Measurements from ENCODE around the gene POLR2I.

The POLR2I gene

GRCh38 chr19:36082916-36083315 is 31.8 kb downstream of the POLR2I start:
- ATAC-seq (ENCODE audit: low read depth) (no peak), DNase-seq (ENCODE audit: low spot score) (no peak)
- TF ChIP-seq CTCF (IDR thresholded peaks at IDR 0.05; ENCODE audit: poor library complexity, severe bottlenecking) = no peak
- H3K4me1 ChIP-seq (ENCODE audit: insufficient read depth, poor library complexity, severe bottlenecking) = no peaks in the 10 kb centered on the region
- H3K36me3 ChIP-seq (ENCODE audit: low read depth) = peaks cover 55% of the 10 kb centered on the region
- H3K9me3 ChIP-seq (ENCODE audit: severe bottlenecking) = no peaks in the 10 kb centered on the region
- no peaks in the 10 kb centered on the region for H3K27me3 ChIP-seq (ENCODE audit: insufficient read depth, poor library complexity, severe bottlenecking)
- no peak overlapping the region for H3K27ac ChIP-seq (ENCODE audit: poor library complexity, severe bottlenecking)
- no peak overlapping the region for H3K4me3 ChIP-seq (ENCODE audit: severe bottlenecking)

GRCh38 chr19:36081894-36082293 is 32.8 kb downstream of the POLR2I start:
- H3K27ac ChIP-seq (ENCODE audit: poor library complexity, severe bottlenecking) = no peak overlapping the region
- no peaks in the 10 kb centered on the region for H3K27me3 ChIP-seq (ENCODE audit: insufficient read depth, poor library complexity, severe bottlenecking)
- ATAC-seq (ENCODE audit: low read depth) (no peak), DNase-seq (ENCODE audit: low spot score) (no peak)
- H3K9me3 ChIP-seq (ENCODE audit: severe bottlenecking) = no peaks in the 10 kb centered on the region
- no peak for TF ChIP-seq CTCF (IDR thresholded peaks at IDR 0.05; ENCODE audit: poor library complexity, severe bottlenecking)
- H3K4me3 ChIP-seq (ENCODE audit: severe bottlenecking) = no peak overlapping the region
- no peaks in the 10 kb centered on the region for H3K4me1 ChIP-seq (ENCODE audit: insufficient read depth, poor library complexity, severe bottlenecking)
- peaks cover 51% of the 10 kb centered on the region for H3K36me3 ChIP-seq (ENCODE audit: low read depth)

DNA sequence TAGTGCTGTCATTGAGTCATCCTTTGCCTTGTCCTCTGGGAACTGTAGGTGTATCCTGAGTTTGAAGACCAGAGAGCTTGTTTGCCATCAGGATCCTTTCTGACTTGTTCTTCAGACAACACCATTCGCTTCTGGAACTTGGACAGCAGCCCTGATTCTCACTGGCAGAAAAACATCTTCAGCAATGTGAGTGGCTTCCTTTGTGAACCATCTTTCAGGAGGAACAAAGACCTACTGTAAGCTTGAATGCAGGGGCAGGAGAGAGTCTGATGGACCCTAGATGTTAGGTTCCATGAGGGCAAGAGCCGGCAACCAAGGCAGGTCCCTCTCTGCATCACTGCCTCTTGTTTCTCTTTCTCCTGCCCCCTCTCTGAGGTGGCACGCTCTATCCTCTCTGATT is 33.3 kb downstream of the POLR2I start:
- Histone ChIP-seq H3K4me3 (ENCODE audit: severe bottlenecking) (no peak overlapping the region), H3K9me3 (ENCODE audit: severe bottlenecking) (no peaks in the 10 kb centered on the region), H3K4me1 (ENCODE audit: insufficient read depth, poor library complexity, severe bottlenecking) (no peaks in the 10 kb centered on the region), H3K27me3 (ENCODE audit: insufficient read depth, poor library complexity, severe bottlenecking) (no peaks in the 10 kb centered on the region), H3K27ac (ENCODE audit: poor library complexity, severe bottlenecking) (no peak overlapping the region), H3K36me3 (ENCODE audit: low read depth) (peaks cover 55% of the 10 kb centered on the region)
- DNase-seq (ENCODE audit: low spot score) = no peak
- no peak for TF ChIP-seq CTCF (IDR thresholded peaks at IDR 0.05; ENCODE audit: poor library complexity, severe bottlenecking)
- no peak for ATAC-seq (ENCODE audit: low read depth)

DNA sequence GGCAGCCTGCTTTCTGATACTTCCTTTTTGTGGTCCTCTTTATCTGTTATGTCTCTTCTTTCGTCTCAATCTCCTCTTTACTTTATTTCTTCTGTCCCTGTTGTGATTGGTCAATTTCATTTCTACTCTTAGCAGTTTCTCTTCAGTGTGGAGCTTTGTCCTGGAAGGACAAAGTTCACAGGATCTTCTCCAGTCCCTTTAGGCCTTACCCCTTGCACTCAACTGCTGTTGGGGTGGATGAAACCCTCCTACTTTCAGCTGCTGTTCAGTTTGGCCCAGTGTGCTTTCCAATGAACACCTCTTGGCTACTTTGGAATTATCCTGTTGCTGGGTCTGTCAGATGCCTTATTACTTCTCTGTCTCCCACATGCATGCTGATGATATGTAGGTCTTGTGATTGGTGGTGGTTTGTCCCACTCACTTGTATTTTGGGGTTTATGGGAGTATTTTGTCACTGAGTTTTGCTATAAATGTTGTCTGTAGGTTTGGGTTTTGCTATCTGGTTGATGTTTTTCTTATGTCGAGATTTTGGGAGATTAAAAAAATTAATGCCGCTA is 35.2 kb downstream of the POLR2I start:
- Histone ChIP-seq H3K36me3 (ENCODE audit: low read depth) (peaks cover 62% of the 10 kb centered on the region), H3K27me3 (ENCODE audit: insufficient read depth, poor library complexity, severe bottlenecking) (no peaks in the 10 kb centered on the region), H3K9me3 (ENCODE audit: severe bottlenecking) (no peaks in the 10 kb centered on the region), H3K4me1 (ENCODE audit: insufficient read depth, poor library complexity, severe bottlenecking) (no peaks in the 10 kb centered on the region), H3K27ac (ENCODE audit: poor library complexity, severe bottlenecking) (no peak overlapping the region), H3K4me3 (ENCODE audit: severe bottlenecking) (no peak overlapping the region)
- DNase-seq (ENCODE audit: low spot score) (no peak), ATAC-seq (ENCODE audit: low read depth) (no peak)
- TF ChIP-seq CTCF (IDR thresholded peaks at IDR 0.05; ENCODE audit: poor library complexity, severe bottlenecking) = no peak

GRCh38 chr19:36073121-36073876 is 41.4 kb downstream of the POLR2I start:
- H3K27ac ChIP-seq (ENCODE audit: poor library complexity, severe bottlenecking) = no peak overlapping the region
- no peak for TF ChIP-seq CTCF (IDR thresholded peaks at IDR 0.05; ENCODE audit: poor library complexity, severe bottlenecking)
- H3K27me3 ChIP-seq (ENCODE audit: insufficient read depth, poor library complexity, severe bottlenecking) = no peaks in the 10 kb centered on the region
- no peak for DNase-seq (ENCODE audit: low spot score)
- H3K4me3 ChIP-seq (ENCODE audit: severe bottlenecking) = no peak overlapping the region
- ATAC-seq (ENCODE audit: low read depth) = no peak
- H3K4me1 ChIP-seq (ENCODE audit: insufficient read depth, poor library complexity, severe bottlenecking) = peaks cover 8% of the 10 kb centered on the region
- no peaks in the 10 kb centered on the region for H3K9me3 ChIP-seq (ENCODE audit: severe bottlenecking)
- peaks cover 60% of the 10 kb centered on the region for H3K36me3 ChIP-seq (ENCODE audit: low read depth)
